DOHH2 (cell line): ENCODE results near the gene AP3B2.

ENCODE experiments used
- H3F3A ChIP-seq: fragments of 200-600 bp; sonication (generic), shearing (Covaris generic); 2 replicates; pipeline ENCODE4 v1.6.0; 2016; ENCODE audit warnings: antibody characterized with exemption, mild to moderate bottlenecking; ENCODE audit not compliant: control insufficient read depth, insufficient read depth
- H3K27ac ChIP-seq: fragments of 200-600 bp; sonication (generic); 2 replicates; pipeline ENCODE4 v1.5.1; 2014; ENCODE audit warnings: low read depth, mild to moderate bottlenecking, low read length, moderate library complexity
- H3K27me3 ChIP-seq: fragments of 200-600 bp; sonication (generic); 2 replicates; pipeline ENCODE4 v1.6.1; 2014; ENCODE audit warnings: mild to moderate bottlenecking, low read length, mixed read lengths; ENCODE audit not compliant: control insufficient read depth
- H3K36me3 ChIP-seq: fragments of 200-600 bp; sonication (generic); 2 replicates; pipeline ENCODE4 v1.6.1; 2014; ENCODE audit warnings: mild to moderate bottlenecking, low read length, moderate library complexity, mixed read lengths; ENCODE audit not compliant: control insufficient read depth
- H3K4me1 ChIP-seq: fragments of 200-600 bp; sonication (generic); 2 replicates; pipeline ENCODE4 v1.6.1; 2014; ENCODE audit warnings: mild to moderate bottlenecking, low read length, mixed read lengths; ENCODE audit not compliant: control insufficient read depth
- H3K4me2 ChIP-seq: fragments of 200-600 bp; sonication (generic); 2 replicates; pipeline ENCODE4 v1.6.0; 2014; ENCODE audit warnings: mild to moderate bottlenecking, low read length, moderate library complexity
- H3K4me3 ChIP-seq: fragments of 200-600 bp; sonication (generic); 2 replicates; pipeline ENCODE4 v1.5.1; 2014; ENCODE audit warnings: mild to moderate bottlenecking, low read length, mixed read lengths
- H3K79me2 ChIP-seq: fragments of 200-600 bp; sonication (generic); 2 replicates; pipeline ENCODE4 v1.6.1; 2014; ENCODE audit warnings: mild to moderate bottlenecking, low read length, mixed read lengths; ENCODE audit not compliant: control insufficient read depth
- H3K9me2 ChIP-seq: fragments of 200-600 bp; sonication (generic); replicated peaks from 2 replicates; pipeline ENCODE4 v1.6.1; 2014; ENCODE audit warnings: mild to moderate bottlenecking, low read length, mixed read lengths; ENCODE audit not compliant: control insufficient read depth
- H3K9me3 ChIP-seq: fragments of 200-600 bp; sonication (generic); 2 replicates; pipeline ENCODE4 v1.6.1; 2014; ENCODE audit warnings: antibody characterized with exemption, low read length, mixed read lengths; ENCODE audit not compliant: control insufficient read depth, insufficient read depth
- H4K20me1 ChIP-seq: fragments of 200-600 bp; sonication (generic); 2 replicates; pipeline ENCODE4 v1.6.0; 2014; ENCODE audit warnings: low read depth, mild to moderate bottlenecking, antibody characterized with exemption, low read length, moderate library complexity; ENCODE audit not compliant: control insufficient read depth, insufficient read depth
- CTCF ChIP-seq: fragments of 200-600 bp; sonication (generic); IDR thresholded peaks from one replicate; pipeline ENCODE4 v1.5.1; 2014; ENCODE audit warnings: antibody characterized with exemption, mild to moderate bottlenecking, low read depth, low read length; ENCODE audit not compliant: poor library complexity, severe bottlenecking
- EZH2phosphoT487 ChIP-seq: fragments of 200-600 bp; sonication (generic); IDR thresholded peaks from 2 replicates; pipeline ENCODE4 v1.6.1; 2017; ENCODE audit warnings: borderline replicate concordance, mild to moderate bottlenecking, antibody characterized with exemption, low read length, moderate library complexity, mixed read lengths

The AP3B2 gene

DNA sequence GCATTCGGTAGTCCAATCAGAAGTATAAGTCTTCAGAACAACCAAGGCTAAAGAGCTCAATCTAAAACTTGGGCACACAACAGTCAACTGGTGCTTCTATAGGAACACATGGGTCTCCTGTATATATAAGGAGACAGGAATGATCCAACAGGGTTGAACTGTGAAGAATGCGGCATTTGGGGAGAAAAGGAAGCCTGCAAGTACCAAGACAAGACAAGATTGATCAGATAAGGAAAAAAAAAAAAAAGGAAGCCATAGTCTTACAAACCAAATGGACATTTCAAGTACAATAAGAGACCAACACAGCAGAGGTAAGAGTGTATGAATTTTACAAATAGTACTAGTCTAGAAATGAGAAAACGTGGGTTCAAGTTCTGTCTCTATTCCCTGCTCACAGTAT is 69.0 kb downstream of the AP3B2 start:
- no peaks in the 10 kb centered on the region for H3K36me3 ChIP-seq

GRCh38 chr15:82635798-82636197 is 73.9 kb downstream of the AP3B2 start:
- Histone ChIP-seq H3K27me3 (peaks cover 18% of the 10 kb centered on the region), H3K27ac (no peak overlapping the region), H3K79me2 (no peaks in the 10 kb centered on the region), H3K4me3 (no peak overlapping the region), H3K9me2 (no peaks in the 10 kb centered on the region), H4K20me1 (no peaks in the 10 kb centered on the region), H3K4me2 (no peak overlapping the region), H3K4me1 (no peaks in the 10 kb centered on the region), H3F3A (no peaks in the 10 kb centered on the region), H3K9me3 (no peaks in the 10 kb centered on the region), H3K36me3 (no peaks in the 10 kb centered on the region)
- TF ChIP-seq EZH2phosphoT487 (no peak), CTCF (no peak)

More for the DNA sequence above, 69.0 kb downstream of the AP3B2 start:
- Histone ChIP-seq H3K27ac (no peak overlapping the region), H3F3A (no peaks in the 10 kb centered on the region), H3K4me1 (no peaks in the 10 kb centered on the region), H3K4me3 (no peak overlapping the region), H3K9me2 (no peaks in the 10 kb centered on the region), H3K4me2 (no peak overlapping the region), H3K9me3 (no peaks in the 10 kb centered on the region), H4K20me1 (no peaks in the 10 kb centered on the region), H3K27me3 (peaks cover 28% of the 10 kb centered on the region), H3K79me2 (no peaks in the 10 kb centered on the region)
- TF ChIP-seq CTCF, result no peak
- TF ChIP-seq EZH2phosphoT487, result no peak

DNA sequence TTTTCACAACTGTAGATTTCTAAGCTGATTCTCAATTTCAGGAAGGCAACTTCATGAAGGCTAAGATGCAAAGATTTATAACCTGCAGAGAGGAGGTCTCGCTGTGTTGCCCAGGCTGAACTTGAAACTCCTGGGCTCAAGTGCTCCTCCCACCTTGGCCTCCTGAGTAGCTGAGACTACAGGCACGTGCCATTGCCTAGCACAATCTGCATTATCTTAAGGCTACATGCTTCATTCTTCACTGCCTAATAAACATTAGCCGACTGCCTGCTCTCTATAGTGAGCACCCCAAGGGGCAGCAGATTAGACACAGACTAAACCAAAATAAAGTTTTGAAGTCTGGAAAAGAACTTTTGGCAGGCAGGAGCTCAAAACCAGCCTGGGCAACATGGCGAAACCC is 79.6 kb downstream of the AP3B2 start:
- H3K9me3 ChIP-seq, result no peaks in the 10 kb centered on the region
- no peaks in the 10 kb centered on the region for H3K4me1 ChIP-seq
- no peak overlapping the region for H3K27ac ChIP-seq
- no peaks in the 10 kb centered on the region for H3K9me2 ChIP-seq
- no peaks in the 10 kb centered on the region for H4K20me1 ChIP-seq
- H3K4me3 ChIP-seq, result no peak overlapping the region
- no peaks in the 10 kb centered on the region for H3K27me3 ChIP-seq
- no peak overlapping the region for H3K4me2 ChIP-seq
- TF ChIP-seq EZH2phosphoT487, result no peak
- H3F3A ChIP-seq, result no peaks in the 10 kb centered on the region
- H3K79me2 ChIP-seq, result no peaks in the 10 kb centered on the region
- no peaks in the 10 kb centered on the region for H3K36me3 ChIP-seq

DNA sequence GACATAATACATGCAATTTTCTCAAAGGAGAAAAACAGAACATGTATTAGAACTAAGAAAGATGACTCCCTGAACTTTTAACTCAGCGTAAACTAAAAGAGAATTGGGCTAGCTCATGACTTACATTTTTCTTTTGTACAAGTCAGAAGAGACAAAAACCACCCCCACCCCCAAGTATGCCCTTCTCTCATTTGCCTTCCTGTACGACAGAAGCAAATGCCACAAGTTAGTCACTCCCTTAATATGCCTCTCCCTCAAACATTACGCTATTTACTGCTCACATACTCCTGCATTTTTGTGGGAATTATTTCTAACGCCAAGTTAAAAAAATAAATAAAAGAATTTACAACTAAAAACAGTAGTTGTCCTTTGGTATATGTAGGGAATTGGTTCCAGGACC is 84.5 kb downstream of the AP3B2 start:
- no peaks in the 10 kb centered on the region for H3K9me3 ChIP-seq
- no peaks in the 10 kb centered on the region for H3K9me2 ChIP-seq
- H3K27me3 ChIP-seq, result no peaks in the 10 kb centered on the region
- no peaks in the 10 kb centered on the region for H3K79me2 ChIP-seq
- H3K4me2 ChIP-seq, result no peak overlapping the region
- no peaks in the 10 kb centered on the region for H3F3A ChIP-seq
- TF ChIP-seq CTCF (no peak), EZH2phosphoT487 (no peak)
- H3K4me1 ChIP-seq, result no peaks in the 10 kb centered on the region
- H4K20me1 ChIP-seq, result no peaks in the 10 kb centered on the region
- no peak overlapping the region for H3K27ac ChIP-seq
- no peak overlapping the region for H3K4me3 ChIP-seq
- H3K36me3 ChIP-seq, result no peaks in the 10 kb centered on the region
